ENCODE results near the gene SLC17A5.

GRCh38 chr6:73671911-73672685 is 18.3 kb upstream of the SLC17A5 start:
- TF ChIP-seq ELF2 (CRISPR knock-in tag; IDR thresholded peaks at IDR 0.05) (no peak), ZNF274 (IDR thresholded peaks at IDR 0.05; ENCODE audit: borderline replicate concordance, low read depth, low read length) (no peak), ELK1 (CRISPR knock-in tag; IDR thresholded peaks at IDR 0.05) (no peak), NEUROD1 (IDR thresholded peaks at IDR 0.05; ENCODE audit: borderline replicate concordance, low read depth, low read length, partially characterized antibody) (no peak), TRIM24 (IDR thresholded peaks at IDR 0.05) (no peak), EP300 (IDR thresholded peaks at IDR 0.05; ENCODE audit: low read length) (no peak), GTF3C2 (IDR thresholded peaks at IDR 0.05; ENCODE audit: borderline replicate concordance, extremely low read depth, insufficient read length) (no peak), ZNF695 (CRISPR knock-in tag; IDR thresholded peaks at IDR 0.05) (no peak), ZEB2 (IDR thresholded peaks at IDR 0.05) (no peak), EZH2 (IDR thresholded peaks at IDR 0.05; ENCODE audit: borderline replicate concordance, low read depth, low read length) (no peak)

Measured in K562 (cell line).